ENCODE data around the gene SRP19. TPM values are rescaled to one million over a fixed set of nuclear protein-coding genes. Genes with fewer than 3 reads are reported as not detected.

The SRP19 gene
- total RNA-seq, 1 donor from 2014 or later, result 42.7 TPM

GRCh38 chr5:112906637-112907036 lies 45.5 kb downstream of the SRP19 start:
- Mint-ChIP-seq H3K36me3 (ENCODE audit: low read depth, unreplicated experiment) (peaks cover 7% of the 10 kb centered on the region), H3K27ac (ENCODE audit: unreplicated experiment) (no peak overlapping the region), H3K4me1 (ENCODE audit: unreplicated experiment) (no peaks in the 10 kb centered on the region), H3K27me3 (ENCODE audit: unreplicated experiment) (no peaks in the 10 kb centered on the region), H3K9me3 (ENCODE audit: unreplicated experiment) (no peaks in the 10 kb centered on the region), H3K4me3 (ENCODE audit: unreplicated experiment) (no peak overlapping the region)
- no peak for TF ChIP-seq CTCF (IDR thresholded peaks at IDR 0.05; ENCODE audit: unreplicated experiment)
- DNase-seq (ENCODE audit: low spot score), result no peak

GRCh38 chr5:112907166-112907631 lies 46.1 kb downstream of the SRP19 start:
- peaks cover 7% of the 10 kb centered on the region for H3K36me3 Mint-ChIP-seq (ENCODE audit: low read depth, unreplicated experiment)

GRCh38 chr5:112908854-112909253 lies 47.8 kb downstream of the SRP19 start:
- no peaks in the 10 kb centered on the region for H3K9me3 Mint-ChIP-seq (ENCODE audit: unreplicated experiment)
- H3K4me3 Mint-ChIP-seq (ENCODE audit: unreplicated experiment), result no peak overlapping the region
- no peak for DNase-seq (ENCODE audit: low spot score)
- H3K4me1 Mint-ChIP-seq (ENCODE audit: unreplicated experiment), result no peaks in the 10 kb centered on the region
- no peak overlapping the region for H3K27ac Mint-ChIP-seq (ENCODE audit: unreplicated experiment)
- H3K27me3 Mint-ChIP-seq (ENCODE audit: unreplicated experiment), result no peaks in the 10 kb centered on the region
- TF ChIP-seq CTCF (IDR thresholded peaks at IDR 0.05; ENCODE audit: unreplicated experiment), result no peak
- peaks cover 7% of the 10 kb centered on the region for H3K36me3 Mint-ChIP-seq (ENCODE audit: low read depth, unreplicated experiment)

More at GRCh38 chr5:112907166-112907631, 46.1 kb downstream of the SRP19 start:
- no peaks in the 10 kb centered on the region for H3K9me3 Mint-ChIP-seq (ENCODE audit: unreplicated experiment)
- no peak overlapping the region for H3K4me3 Mint-ChIP-seq (ENCODE audit: unreplicated experiment)
- no peak for DNase-seq (ENCODE audit: low spot score)
- no peaks in the 10 kb centered on the region for H3K4me1 Mint-ChIP-seq (ENCODE audit: unreplicated experiment)
- no peak for TF ChIP-seq CTCF (IDR thresholded peaks at IDR 0.05; ENCODE audit: unreplicated experiment)
- peak overlapping the region; percentile 24 for H3K27ac Mint-ChIP-seq (ENCODE audit: unreplicated experiment)
- H3K27me3 Mint-ChIP-seq (ENCODE audit: unreplicated experiment), result no peaks in the 10 kb centered on the region

- Mint-ChIP-seq H3K27ac (ENCODE audit: unreplicated experiment) (no peak overlapping the region), H3K9me3 (ENCODE audit: unreplicated experiment) (no peaks in the 10 kb centered on the region)
These were observed 49.4 kb downstream of the SRP19 start for GRCh38 chr5:112910529-112910928.

DNA sequence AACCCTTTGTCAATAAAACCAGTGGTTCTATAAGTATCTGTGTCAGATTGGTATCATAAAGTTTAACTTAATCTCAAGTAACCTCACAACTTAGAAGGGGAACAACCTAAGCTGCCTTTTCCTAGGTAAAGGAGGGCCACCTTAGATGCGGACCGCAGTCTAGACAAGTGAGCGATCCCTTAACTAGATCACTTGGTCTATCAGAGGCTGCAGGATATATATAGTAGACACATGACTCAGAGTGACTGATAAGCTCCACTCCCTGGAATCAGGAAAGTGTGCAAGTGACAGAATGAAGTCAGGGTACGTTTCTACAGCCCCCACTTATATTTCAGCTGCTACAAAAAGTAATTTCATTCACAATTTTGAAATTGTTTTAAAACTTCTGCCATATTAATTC lies 53.5 kb downstream of the SRP19 start:
- H3K36me3 Mint-ChIP-seq (ENCODE audit: low read depth, unreplicated experiment), result peaks cover 33% of the 10 kb centered on the region
- H3K4me3 Mint-ChIP-seq (ENCODE audit: unreplicated experiment), result no peak overlapping the region
- H3K27ac Mint-ChIP-seq (ENCODE audit: unreplicated experiment), result no peak overlapping the region
- no peaks in the 10 kb centered on the region for H3K9me3 Mint-ChIP-seq (ENCODE audit: unreplicated experiment)
- TF ChIP-seq CTCF (IDR thresholded peaks at IDR 0.05; ENCODE audit: unreplicated experiment), result no peak
- no peaks in the 10 kb centered on the region for H3K27me3 Mint-ChIP-seq (ENCODE audit: unreplicated experiment)
- H3K4me1 Mint-ChIP-seq (ENCODE audit: unreplicated experiment), result peaks cover 10% of the 10 kb centered on the region
- DNase-seq (ENCODE audit: low spot score), result no peak

More at GRCh38 chr5:112910529-112910928, 49.4 kb downstream of the SRP19 start:
- Mint-ChIP-seq H3K36me3 (ENCODE audit: low read depth, unreplicated experiment) (peaks cover 16% of the 10 kb centered on the region), H3K4me3 (ENCODE audit: unreplicated experiment) (no peak overlapping the region), H3K27me3 (ENCODE audit: unreplicated experiment) (no peaks in the 10 kb centered on the region), H3K4me1 (ENCODE audit: unreplicated experiment) (no peaks in the 10 kb centered on the region)
- no peak for TF ChIP-seq CTCF (IDR thresholded peaks at IDR 0.05; ENCODE audit: unreplicated experiment)
- DNase-seq (ENCODE audit: low spot score), result no peak

Data from endothelial cell (in vitro differentiated cells).